WI38 (cell line): ENCODE data around the gene CCDC54.

ENCODE experiments used
- H3K4me3 ChIP-seq: 2 replicates; pipeline ENCODE4 v1.5.1; 2011; ENCODE audit warnings: low read depth, mild to moderate bottlenecking, control low read depth, low read length
- TF ChIP-seq, protein P1 (sequence below): IDR thresholded peaks from 2 replicates; pipeline ENCODE4 v1.5.1; 2012; ENCODE audit warnings: low read depth, mild to moderate bottlenecking, control low read depth, low read length

The CCDC54 gene

DNA sequence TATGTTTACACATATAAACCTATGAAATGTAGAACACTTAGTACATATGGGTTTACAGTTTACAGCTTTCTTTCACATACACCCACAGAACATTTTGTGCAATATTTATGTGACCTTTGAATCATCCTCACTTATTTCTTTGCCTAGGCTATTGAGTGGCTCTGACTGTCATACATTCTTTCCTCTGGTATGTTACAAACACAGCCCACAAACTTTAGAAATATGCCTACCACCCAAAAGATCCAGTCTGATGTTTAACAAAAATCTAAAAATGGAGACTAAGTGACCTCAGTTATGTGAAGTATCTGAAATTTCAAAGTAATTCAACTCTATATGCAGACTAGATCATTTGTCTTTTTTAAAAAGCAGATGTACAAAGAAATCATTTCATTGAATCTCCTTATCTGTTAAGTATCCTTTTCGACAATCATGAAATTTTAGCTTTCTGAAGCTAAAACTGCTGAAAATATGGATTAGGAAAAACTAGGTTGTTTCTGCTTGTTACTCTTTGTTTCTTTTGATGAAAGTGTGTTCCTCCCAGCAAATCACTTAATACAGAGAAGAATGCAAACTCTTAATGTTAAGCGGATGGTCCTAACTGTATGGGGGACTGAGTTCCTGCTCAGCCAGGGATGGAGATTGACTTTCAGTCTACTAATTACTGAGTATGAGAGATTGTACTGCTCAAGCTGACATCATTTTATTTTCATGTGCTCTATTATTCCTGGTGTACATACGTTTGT, 27.7 kb downstream of the CCDC54 start:
- TF ChIP-seq, protein P1, sequence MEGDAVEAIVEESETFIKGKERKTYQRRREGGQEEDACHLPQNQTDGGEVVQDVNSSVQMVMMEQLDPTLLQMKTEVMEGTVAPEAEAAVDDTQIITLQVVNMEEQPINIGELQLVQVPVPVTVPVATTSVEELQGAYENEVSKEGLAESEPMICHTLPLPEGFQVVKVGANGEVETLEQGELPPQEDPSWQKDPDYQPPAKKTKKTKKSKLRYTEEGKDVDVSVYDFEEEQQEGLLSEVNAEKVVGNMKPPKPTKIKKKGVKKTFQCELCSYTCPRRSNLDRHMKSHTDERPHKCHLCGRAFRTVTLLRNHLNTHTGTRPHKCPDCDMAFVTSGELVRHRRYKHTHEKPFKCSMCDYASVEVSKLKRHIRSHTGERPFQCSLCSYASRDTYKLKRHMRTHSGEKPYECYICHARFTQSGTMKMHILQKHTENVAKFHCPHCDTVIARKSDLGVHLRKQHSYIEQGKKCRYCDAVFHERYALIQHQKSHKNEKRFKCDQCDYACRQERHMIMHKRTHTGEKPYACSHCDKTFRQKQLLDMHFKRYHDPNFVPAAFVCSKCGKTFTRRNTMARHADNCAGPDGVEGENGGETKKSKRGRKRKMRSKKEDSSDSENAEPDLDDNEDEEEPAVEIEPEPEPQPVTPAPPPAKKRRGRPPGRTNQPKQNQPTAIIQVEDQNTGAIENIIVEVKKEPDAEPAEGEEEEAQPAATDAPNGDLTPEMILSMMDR, result no peak
- no peak overlapping the region for H3K4me3 ChIP-seq

DNA sequence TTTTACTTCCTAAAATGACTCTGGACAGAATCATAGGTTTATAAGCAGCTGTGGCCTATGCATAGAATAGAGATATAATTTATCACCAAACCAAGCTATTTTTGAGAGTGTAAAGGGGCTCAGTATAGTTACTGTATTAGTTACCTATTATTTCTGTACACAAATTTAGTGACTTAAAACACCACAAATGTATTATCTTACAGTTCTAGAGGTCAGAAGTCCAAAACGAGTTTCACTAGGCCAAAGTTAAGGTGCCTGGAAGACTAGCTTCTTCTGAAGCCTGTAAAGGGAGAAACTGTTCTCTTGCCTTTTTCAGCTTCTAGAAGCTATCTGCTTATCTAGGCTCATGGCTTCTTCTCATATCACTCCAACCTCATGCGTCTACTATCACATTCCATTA, 30.1 kb downstream of the CCDC54 start:
- H3K4me3 ChIP-seq, result no peak overlapping the region
- TF ChIP-seq, protein P1, result no peak

DNA sequence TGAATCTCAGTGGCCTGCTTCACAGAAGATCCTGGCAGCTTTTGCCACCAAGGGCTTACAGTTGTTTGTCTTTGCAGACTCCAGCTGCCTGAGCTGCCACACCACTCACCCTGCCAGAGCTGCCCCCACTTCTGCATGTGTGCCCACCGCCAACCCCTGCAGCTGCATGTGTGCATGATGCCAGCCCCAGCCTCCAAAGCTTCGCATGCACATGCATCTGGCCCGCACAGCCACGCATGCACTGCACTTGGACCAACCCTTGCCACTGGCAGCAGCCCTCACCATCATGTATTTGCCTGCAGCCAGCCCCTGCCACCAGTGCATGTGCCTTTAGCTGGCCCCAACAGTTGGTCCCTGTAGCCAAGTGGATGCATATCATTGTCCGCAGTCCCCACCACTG, 31.3 kb downstream of the CCDC54 start:
- TF ChIP-seq, protein P1, result no peak
- H3K4me3 ChIP-seq, result no peak overlapping the region

DNA sequence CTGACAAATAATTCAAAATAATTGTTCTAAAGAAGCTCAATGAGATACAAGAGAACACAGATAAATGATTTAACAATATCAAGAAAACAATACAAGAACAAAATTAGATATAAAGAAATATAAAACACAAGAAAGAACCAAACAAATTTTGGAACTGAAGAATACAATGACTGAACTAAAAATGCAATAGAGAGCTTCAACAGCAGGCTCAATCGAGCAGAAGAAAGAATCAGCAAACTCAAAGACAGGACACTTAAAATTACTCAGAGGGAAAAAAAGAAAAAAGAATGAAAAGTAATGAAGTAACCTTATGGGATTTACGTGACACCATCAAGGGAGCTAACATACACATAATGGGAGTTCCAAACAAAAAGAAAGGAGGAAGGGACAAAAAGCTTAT, 32.1 kb downstream of the CCDC54 start:
- H3K4me3 ChIP-seq, result no peak overlapping the region
- TF ChIP-seq, protein P1, result no peak

DNA sequence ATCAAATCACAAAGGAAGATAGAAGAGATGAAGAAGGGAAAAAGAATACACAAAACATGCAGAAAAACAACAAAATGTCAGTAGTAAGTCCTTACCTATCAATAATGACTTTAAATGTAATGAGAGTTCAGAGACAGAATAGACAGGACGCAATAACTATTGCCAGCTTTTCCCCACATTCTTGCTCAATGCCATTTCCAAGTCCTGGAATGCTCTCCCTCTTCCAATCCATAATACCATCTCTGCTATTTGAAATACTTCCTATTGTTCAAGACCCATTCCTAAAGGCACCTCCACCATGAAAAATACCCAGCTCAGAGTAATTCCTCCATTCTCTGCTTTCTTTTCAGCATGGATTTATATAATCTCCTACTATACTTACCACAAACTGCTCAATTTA, 33.4 kb downstream of the CCDC54 start:
- TF ChIP-seq, protein P1, result no peak
- H3K4me3 ChIP-seq, result no peak overlapping the region

DNA sequence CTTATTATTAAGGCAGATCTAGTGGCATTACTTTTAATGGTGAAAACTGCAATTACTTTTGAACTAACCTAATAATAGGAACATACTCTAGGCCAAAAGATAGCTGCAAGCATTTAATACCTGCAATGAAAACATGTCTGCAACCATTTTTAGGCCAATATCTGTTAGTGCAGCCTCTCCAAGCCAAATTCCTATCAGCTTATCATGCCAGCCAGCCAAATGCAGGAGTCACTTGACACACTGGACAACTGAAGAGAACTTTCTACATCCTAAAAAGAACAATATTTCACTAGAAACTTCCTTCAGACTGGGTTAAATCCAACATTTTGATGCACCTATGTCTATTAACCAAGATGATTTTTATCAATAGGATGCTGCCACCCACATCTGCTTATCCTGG, 33.8 kb downstream of the CCDC54 start:
- TF ChIP-seq, protein P1, result no peak
- no peak overlapping the region for H3K4me3 ChIP-seq

DNA sequence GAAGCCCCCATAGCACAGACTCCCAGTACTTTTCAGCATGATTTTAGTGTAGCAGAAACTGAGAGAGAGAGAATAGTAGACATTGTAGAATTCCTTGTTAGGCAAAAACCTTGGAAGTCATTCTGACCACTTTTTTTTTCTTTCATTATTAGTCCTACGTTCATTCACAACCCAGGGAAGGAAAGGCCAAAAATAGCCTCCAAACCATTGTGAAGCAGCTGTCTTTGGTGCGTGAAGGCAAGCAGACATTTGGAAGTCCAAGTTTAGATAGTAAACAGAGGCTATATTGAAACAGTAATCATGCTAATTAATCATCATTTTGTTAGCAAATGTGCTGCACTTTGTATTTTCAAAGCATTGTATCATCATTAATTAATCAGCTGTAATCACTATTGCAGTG, 34.5 kb downstream of the CCDC54 start:
- no peak overlapping the region for H3K4me3 ChIP-seq
- TF ChIP-seq, protein P1, result no peak
